Measurements from ENCODE around the gene GAB1.

The GAB1 gene

DNA sequence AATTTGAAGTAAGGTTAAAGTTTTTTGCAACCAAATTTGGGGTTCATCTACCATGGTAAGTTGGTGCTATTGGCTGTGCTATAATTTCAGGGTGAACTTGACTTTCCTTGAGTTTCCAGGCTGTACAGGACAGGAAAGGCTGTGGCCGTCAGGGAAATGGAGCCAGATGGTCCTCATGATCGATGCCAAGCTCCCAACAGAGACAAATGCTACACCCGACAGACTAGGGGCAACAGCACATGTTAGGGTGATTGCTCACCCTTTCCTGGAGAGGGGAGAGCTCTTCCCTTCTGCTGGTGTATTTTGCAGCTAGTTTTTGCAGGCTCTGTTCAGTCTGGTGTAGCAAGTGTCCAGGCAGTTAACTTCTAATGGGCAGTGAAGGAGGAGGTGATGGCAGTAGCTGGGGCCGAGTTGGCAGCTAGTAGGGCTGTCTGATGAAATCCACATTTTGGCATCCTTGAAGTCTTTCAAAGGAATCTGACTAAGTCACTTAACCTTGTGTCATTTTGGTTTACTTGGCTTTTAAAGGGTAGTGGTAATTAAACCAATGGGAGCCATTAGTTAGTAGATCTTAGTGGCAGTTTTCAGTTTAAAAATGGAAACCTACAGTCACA is 47.8 kb downstream of the GAB1 start:
- no peak for DNase-seq (ENCODE audit: low spot score)

DNA sequence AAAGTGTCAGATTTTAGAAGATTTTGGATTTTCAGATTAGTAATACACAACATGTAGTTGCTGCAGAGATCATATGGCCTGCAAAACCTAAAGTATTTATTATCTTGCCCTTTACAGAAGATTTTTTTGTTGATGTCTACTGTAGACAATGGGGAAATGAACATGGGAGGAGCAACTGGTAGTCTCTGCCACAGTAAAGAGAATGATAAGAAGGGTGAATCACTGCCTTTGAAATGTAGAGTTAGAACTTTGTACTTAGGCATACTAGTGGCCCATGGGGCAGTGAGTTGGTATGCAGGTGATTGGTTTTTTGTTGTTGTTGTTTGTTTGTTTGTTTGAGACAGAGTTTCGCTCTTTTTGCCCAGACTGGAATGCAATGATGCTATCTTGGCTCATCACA is 50.1 kb downstream of the GAB1 start:
- DNase-seq (ENCODE audit: low spot score), result no peak

DNA sequence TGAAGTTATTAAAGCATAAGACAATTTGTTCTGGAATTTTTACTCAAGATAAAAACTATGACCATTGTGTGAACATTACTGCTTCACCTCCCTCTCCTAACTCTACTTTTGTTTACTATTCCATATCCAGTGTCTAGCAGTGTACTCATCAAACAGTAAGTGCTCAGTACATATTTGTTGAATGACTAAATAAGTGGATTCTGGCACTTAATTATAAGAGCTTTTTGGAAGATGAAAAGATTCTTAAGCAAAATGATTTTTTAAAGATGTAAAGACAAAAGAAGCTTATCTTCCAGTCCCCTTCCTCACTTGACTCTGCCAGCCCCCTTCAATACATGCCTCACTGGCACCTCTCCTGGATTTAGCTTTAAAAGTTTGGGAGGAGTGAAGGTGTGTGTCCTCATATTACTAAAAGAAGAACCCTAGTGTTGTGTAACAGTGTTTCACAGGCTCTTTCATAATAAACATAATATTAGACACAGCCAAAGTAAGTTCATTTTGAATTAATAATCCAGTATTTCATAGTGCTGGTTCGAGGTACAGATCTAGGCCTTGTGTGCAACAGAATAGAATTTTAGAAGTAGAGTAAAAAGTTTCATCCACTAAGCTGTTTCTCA is 53.0 kb downstream of the GAB1 start:
- DNase-seq (ENCODE audit: low spot score), result no peak

DNA sequence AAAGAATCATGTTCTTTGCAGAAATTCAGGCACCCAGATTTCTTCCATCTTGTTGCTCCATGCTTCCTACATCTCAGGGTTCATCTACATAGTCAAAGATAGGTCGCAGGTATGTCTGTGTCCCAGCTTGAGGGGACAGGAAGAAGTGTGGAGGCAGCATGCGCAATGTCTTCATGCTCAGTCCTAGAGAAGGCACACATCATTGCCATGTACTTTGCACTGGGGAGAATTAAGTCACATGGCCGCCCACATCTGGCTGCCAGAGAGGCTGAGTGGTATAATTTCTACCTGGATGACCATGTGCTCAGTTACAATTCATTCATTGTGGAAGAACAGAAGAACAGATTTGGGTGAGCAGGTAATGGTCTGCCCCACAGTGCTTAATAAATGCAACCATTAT is 54.1 kb downstream of the GAB1 start:
- DNase-seq (ENCODE audit: low spot score), result no peak

DNA sequence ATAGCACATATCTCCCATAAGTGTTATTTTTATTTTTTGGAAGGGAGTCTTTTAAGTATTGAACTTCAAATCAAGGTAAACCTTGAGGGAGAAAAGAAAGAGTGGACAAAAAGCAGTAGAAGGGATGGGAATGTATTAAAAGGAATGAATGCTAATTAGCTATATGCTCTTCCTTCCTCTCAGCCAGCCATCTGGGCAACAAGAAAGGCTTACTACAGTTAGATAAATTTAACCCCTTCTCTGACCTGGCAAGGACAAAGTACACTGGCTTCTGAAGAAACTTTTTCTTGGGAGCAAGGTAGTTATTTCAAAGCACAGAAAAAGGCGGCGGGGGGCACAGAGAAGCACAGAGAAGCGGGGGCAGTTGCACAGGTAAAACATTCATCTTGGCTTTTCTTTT is 54.6 kb downstream of the GAB1 start:
- DNase-seq (ENCODE audit: low spot score), result no peak

GRCh38 chr4:143391895-143392294 is 55.2 kb downstream of the GAB1 start:
- no peak for DNase-seq (ENCODE audit: low spot score)

GRCh38 chr4:143393195-143393594 is 56.5 kb downstream of the GAB1 start:
- no peak for DNase-seq (ENCODE audit: low spot score)

DNA sequence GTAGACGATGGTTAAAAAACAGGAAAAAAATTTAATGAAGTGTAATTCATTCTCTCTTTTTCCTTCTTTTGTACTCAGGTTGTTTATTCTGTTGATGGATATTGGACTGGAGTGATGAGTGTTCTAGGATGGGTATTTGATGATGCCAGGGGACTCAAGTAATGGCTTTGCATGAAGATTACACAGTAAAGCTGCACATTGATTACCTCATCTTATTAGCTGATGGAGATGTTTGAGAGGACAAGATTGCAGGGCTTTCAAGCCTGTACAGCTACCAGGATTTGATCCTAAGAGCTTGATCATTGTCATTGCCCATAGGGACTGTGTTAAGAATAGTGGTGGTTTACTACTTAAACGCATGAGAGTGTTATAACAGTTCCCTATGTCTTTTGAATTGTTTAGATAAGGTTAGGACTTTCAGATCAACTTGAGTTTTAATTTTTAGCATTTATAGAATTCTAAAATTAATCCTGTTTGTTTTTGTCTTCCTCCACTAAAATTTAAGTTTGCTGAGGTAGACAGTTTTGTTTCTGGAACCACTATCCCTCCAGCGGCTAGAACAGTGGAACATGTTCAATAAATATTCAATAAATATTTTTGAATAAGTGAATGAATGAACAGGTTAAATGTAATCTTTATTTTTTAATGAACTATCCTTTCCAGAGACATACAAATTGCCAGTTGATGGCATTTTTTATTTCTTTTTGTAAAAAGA is 58.2 kb downstream of the GAB1 start:
- no peak for DNase-seq (ENCODE audit: low spot score)

DNA sequence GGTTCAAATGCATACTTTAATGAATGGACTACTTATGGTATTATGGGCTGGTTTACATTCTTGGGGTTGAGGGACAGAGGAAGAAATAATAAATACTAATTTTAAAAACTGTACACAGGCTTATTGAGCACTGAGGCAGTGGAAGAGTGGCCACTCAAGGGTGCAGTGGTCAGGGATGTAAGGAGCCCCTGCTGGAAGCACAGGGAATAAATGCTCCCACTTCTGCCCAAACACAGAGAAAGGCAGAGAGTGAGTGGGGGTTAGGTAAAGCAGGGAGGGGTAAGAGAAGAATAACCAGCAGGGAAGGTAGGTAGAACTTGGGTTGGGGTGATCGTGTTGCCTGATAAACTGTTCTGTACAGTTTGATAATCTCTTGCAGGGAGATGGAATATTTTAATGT is 60.0 kb downstream of the GAB1 start:
- DNase-seq (ENCODE audit: low spot score), result no peak

DNA sequence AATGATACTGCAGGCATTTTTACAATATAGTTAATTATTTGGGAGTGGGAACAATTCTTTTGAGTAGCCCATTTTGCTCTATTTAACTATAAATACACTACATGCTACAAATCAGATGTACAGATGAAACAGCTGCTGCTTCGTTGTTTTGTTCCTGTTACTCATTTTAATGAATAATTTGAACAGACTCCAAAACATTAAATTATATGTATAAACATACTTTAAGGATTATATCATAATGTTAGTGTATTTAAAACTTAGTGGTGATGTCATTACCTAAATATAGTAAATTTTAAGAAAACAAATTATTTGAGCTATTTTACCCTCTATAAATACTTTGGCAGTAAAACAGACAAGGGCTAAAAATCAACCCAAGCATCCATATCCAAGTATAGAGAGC is 60.7 kb downstream of the GAB1 start:
- DNase-seq (ENCODE audit: low spot score), result no peak

DNA sequence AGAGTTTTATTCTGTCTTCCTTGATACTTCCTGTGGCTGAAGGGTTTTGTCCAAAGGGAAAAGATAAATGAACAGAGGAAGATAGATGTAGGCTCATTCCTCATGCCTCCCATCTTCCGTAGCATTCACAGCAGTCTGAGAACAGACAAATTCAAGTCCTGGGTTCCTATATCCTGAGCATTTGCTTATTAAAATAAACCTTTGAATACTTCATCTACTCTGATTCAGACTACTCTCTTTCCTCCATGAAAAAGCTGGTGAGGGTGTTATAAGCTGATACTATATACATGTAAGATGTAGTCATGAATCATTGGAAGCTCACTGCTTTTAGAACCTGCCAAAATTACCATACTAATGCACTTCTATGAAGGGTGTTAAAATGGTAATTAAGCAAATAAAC is 61.2 kb downstream of the GAB1 start:
- DNase-seq (ENCODE audit: low spot score), result no peak

GRCh38 chr4:143399113-143399949 is 62.7 kb downstream of the GAB1 start:
- peak; percentile 18 for DNase-seq (ENCODE audit: low spot score)

DNA sequence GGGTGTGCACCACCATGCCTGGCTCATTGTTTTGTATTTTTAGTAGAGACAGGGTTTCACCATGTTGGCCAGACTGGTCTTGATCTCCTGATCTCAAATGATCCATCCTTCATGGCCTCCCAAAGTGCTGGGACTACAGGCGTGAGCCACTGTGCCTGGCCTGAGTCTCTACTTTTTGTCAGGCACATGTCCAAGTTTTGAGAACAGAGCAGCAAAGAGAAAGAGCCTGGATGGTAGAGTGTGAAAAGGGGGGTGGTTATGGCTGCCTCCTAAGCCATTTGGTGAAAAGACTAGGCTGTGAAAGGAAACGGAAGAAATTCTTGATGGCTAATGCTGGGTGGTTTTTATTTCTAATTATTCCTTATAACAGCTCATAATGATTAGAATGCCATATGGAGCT is 63.4 kb downstream of the GAB1 start:
- DNase-seq (ENCODE audit: low spot score), result no peak

- DNase-seq (ENCODE audit: low spot score), result no peak
These were observed 66.3 kb downstream of the GAB1 start for GRCh38 chr4:143402776-143403552.

- no peak for DNase-seq (ENCODE audit: low spot score)
These were observed 66.8 kb downstream of the GAB1 start for GRCh38 chr4:143403553-143403820.

- DNase-seq (ENCODE audit: low spot score), result no peak
These were observed 67.9 kb downstream of the GAB1 start for GRCh38 chr4:143404555-143404954.

GRCh38 chr4:143405075-143405730 is 68.5 kb downstream of the GAB1 start:
- no peak for DNase-seq (ENCODE audit: low spot score)

DNA sequence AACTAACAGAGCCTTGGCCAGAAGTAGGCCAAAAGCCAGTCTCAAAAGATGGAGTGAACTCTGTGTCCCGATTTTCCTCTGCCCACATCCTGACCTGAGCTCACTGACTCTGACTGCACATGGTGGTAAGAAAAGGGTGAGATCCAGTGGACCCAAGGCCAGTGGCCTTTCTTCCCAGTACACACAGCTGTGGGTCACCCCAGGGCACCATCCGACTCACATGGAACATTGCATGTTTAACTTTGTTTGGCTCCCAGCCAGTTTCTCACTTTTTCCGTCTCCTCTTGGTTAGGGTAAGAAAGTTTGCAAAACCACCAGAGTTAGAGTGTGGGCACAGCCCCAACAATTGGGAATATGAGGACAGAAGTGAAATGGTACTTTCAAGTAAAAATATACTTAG is 69.8 kb downstream of the GAB1 start:
- DNase-seq (ENCODE audit: low spot score), result no peak

DNA sequence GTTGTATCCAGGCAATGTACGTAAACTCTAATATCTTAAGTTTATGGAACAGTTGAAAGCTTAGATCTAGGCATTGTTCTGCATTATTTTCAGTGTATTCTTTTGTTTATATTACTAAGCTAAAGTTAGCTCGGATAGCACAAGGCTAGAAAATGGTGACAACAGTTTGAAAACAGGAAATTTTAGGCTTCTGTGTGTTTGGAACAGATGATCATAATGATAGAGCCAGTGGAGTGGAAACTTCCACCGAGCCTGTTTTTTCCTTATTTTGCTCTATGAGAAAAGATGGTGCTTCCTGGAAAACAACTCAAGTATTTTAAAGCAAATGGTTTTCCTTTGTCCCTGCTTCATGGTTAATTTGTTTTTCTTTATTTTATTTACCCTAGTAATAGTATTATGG is 70.8 kb downstream of the GAB1 start:
- no peak for DNase-seq (ENCODE audit: low spot score)

GRCh38 chr4:143407888-143408287 is 71.2 kb downstream of the GAB1 start:
- DNase-seq (ENCODE audit: low spot score), result no peak

- no peak for DNase-seq (ENCODE audit: low spot score)
These were observed 73.3 kb downstream of the GAB1 start for GRCh38 chr4:143410015-143410414.
